Keratinocyte (primary cell): Measurements from ENCODE around the gene PIGT. TPM values are rescaled to one million over a fixed set of nuclear protein-coding genes. Genes with fewer than 3 reads are reported as not detected.

Experiments
- DNase-seq: peaks from one replicate; pipeline ENCODE4 v3.0.0-alpha.2; 2011; ENCODE audit warnings: low read depth, missing footprints, low spot score
- FAIRE-seq: peaks from 2 replicates; lab custom pipeline; 2011; peaks lifted over from hg19 to GRCh38; lab: Jason Lieb, UNC
- H2AFZ ChIP-seq: 2 replicates; pipeline ENCODE4 v1.6.0; 2012; ENCODE audit warnings: low read length, control low read depth, inconsistent platforms; ENCODE audit not compliant: control insufficient read depth
- H3K27ac ChIP-seq: 2 replicates; pipeline ENCODE4 v1.5.1; 2011; ENCODE audit warnings: low read length; ENCODE audit not compliant: control insufficient read depth, insufficient read depth
- H3K27me3 ChIP-seq: 3 replicates; pipeline ENCODE4 v1.6.0; 2011; ENCODE audit warnings: low read length; ENCODE audit not compliant: control insufficient read depth, insufficient read depth; ENCODE audit errors: extremely low read depth
- H3K36me3 ChIP-seq, 2 experiments: 2 replicates in 1 of 2; 3 replicates in 1 of 2; pipeline ENCODE4 v1.5.1; 2011; ENCODE audit warnings: low read length in 2 of 2, mild to moderate bottlenecking in 1 of 2; ENCODE audit not compliant: control insufficient read depth in 2 of 2, insufficient read depth in 2 of 2; ENCODE audit errors: extremely low read depth in 1 of 2
- H3K4me1 ChIP-seq: 3 replicates; pipeline ENCODE4 v1.5.1; 2011; ENCODE audit warnings: low read length; ENCODE audit not compliant: control insufficient read depth, insufficient read depth; ENCODE audit errors: extremely low read depth
- H3K4me2 ChIP-seq: 3 replicates; pipeline ENCODE4 v1.6.0; 2011; ENCODE audit warnings: low read depth, low read length; ENCODE audit not compliant: control insufficient read depth, insufficient read depth; ENCODE audit errors: extremely low read depth
- H3K4me3 ChIP-seq, 3 experiments: fragments of 200-600 bp in 1 of 3; sonication (generic) in 1 of 3; 2 replicates in 2 of 3; 3 replicates in 1 of 3; pipeline ENCODE4 v1.5.1; 2011 to 2016; ENCODE audit warnings: low read length in 3 of 3, mild to moderate bottlenecking in 3 of 3, control low read depth in 2 of 3, inconsistent platforms in 1 of 3, low read depth in 1 of 3, mixed read lengths in 1 of 3, mixed run types in 1 of 3, moderate library complexity in 1 of 3; ENCODE audit not compliant: control insufficient read depth in 2 of 3, insufficient read depth in 2 of 3; ENCODE audit errors: extremely low read depth in 1 of 3
- H3K79me2 ChIP-seq: 2 replicates; pipeline ENCODE4 v1.6.0; 2012; ENCODE audit warnings: low read length; ENCODE audit not compliant: control insufficient read depth, insufficient read depth
- H3K9ac ChIP-seq: 3 replicates; pipeline ENCODE4 v1.6.0; 2011; ENCODE audit warnings: low read length; ENCODE audit not compliant: control insufficient read depth, insufficient read depth; ENCODE audit errors: extremely low read depth
- H3K9me1 ChIP-seq: 3 replicates; pipeline ENCODE4 v1.6.0; 2011; ENCODE audit warnings: low read length; ENCODE audit not compliant: control insufficient read depth, insufficient read depth; ENCODE audit errors: extremely low read depth
- H3K9me3 ChIP-seq: 2 replicates; pipeline ENCODE4 v1.5.1; 2012; ENCODE audit warnings: low read depth, low read length; ENCODE audit not compliant: control insufficient read depth
- H4K20me1 ChIP-seq: 3 replicates; pipeline ENCODE4 v1.6.0; 2011; ENCODE audit warnings: low read length; ENCODE audit not compliant: control insufficient read depth, insufficient read depth; ENCODE audit errors: extremely low read depth
- CTCF ChIP-seq, 3 experiments: IDR thresholded peaks in 1 of 3; conservative IDR thresholded peaks in 1 of 3; optimal IDR thresholded peaks in 1 of 3; 2 replicates in 2 of 3; 3 replicates in 1 of 3; pipeline versions ENCODE3 to v1.5.1; 2011; ENCODE audit warnings: low read length in 3 of 3, mild to moderate bottlenecking in 3 of 3, moderate library complexity in 2 of 3, control low read depth in 1 of 3, inconsistent platforms in 1 of 3; ENCODE audit not compliant: insufficient read depth in 2 of 3; ENCODE audit errors: extremely low read depth in 1 of 3
- EZH2 ChIP-seq: IDR thresholded peaks from one replicate; pipeline ENCODE4 v1.6.1; 2012; ENCODE audit warnings: inconsistent platforms, mild to moderate bottlenecking, low read length, moderate library complexity
- dilution Hi-C: fragments of 300-500 bp; cut with MboI; formaldehyde crosslinking; loops from one replicate; pipeline ENCODE4 v1.7.0; 2020; ENCODE audit warnings: low sequenced_read_pairs; ENCODE audit not compliant: extremely low pct_ligation_motif_present
- polyA plus RNA-seq, 5 experiments: library from polyadenylated mRNA; depleted of rRNA in 3 of 5; stranded (reverse) in 3 of 5; stranded (forward) in 1 of 5; unstranded in 1 of 5; fragments of >200 nt; gene quantifications; 1 replicate in 1 of 5; 2 replicates in 3 of 5; 3 replicates in 1 of 5; pipeline versions ENCODE4 v1.2.1 to v1.2.3, GENCODE V29; 2011 to 2012; ENCODE audit warnings: missing spikeins in 2 of 5, low read depth in 1 of 5, low replicate concordance in 1 of 5

Gene PIGT
- polyA plus RNA-seq, 1 donor (not counting 4 experiments of a cell fraction or from before 2014, with no cell fraction given): 26.5 TPM

GRCh38 chr20:45423700-45424099 lies 7.8 kb downstream of the PIGT start:
- peaks cover 11% of the 10 kb centered on the region for H3K4me1 ChIP-seq
- TF ChIP-seq EZH2 (no peak), CTCF (optimal IDR thresholded peaks at IDR 0.05 in 1 of 3, IDR thresholded peaks at IDR 0.05 in 1 of 3, conservative IDR thresholded peaks at IDR 0.05 in 1 of 3; ENCODE audit: extremely low read depth in 1 of 3, insufficient read depth in 2 of 3, low read length in 3 of 3) (no peak)
- H3K9ac ChIP-seq: no peak overlapping the region
- no peaks in the 10 kb centered on the region for H3K9me1 ChIP-seq
- H3K79me2 ChIP-seq: peaks cover 1% of the 10 kb centered on the region
- H3K4me3 ChIP-seq: no peak overlapping the region
- DNase-seq: no peak
- H3K9me3 ChIP-seq: no peaks in the 10 kb centered on the region
- no peaks in the 10 kb centered on the region for H3K27me3 ChIP-seq
- dilution Hi-C loops: no loop called here
- peaks cover 2% of the 10 kb centered on the region for H4K20me1 ChIP-seq
- no peak overlapping the region for H3K4me2 ChIP-seq
- H3K36me3 ChIP-seq: peaks cover 28 to 33% of the 10 kb centered on the region in 2 experiments
- H2AFZ ChIP-seq: no peak overlapping the region
- no peak overlapping the region for H3K27ac ChIP-seq
- no peak for FAIRE-seq

- no peaks in the 10 kb centered on the region for H3K27me3 ChIP-seq
- no peaks in the 10 kb centered on the region for H3K79me2 ChIP-seq
- dilution Hi-C loops: no loop called here
- H3K4me2 ChIP-seq: no peak overlapping the region
- H3K4me1 ChIP-seq: no peaks in the 10 kb centered on the region
- no peak for DNase-seq
- FAIRE-seq: no peak
- no peak overlapping the region for H2AFZ ChIP-seq
- H3K27ac ChIP-seq: no peak overlapping the region
- H3K9ac ChIP-seq: no peak overlapping the region
- TF ChIP-seq EZH2: no peak
- no peak for TF ChIP-seq CTCF (optimal IDR thresholded peaks at IDR 0.05 in 1 of 3, IDR thresholded peaks at IDR 0.05 in 1 of 3, conservative IDR thresholded peaks at IDR 0.05 in 1 of 3; ENCODE audit: extremely low read depth in 1 of 3, insufficient read depth in 2 of 3, low read length in 3 of 3)
- no peaks in the 10 kb centered on the region for H4K20me1 ChIP-seq
- H3K9me1 ChIP-seq: no peaks in the 10 kb centered on the region
- H3K9me3 ChIP-seq: no peaks in the 10 kb centered on the region
- H3K4me3 ChIP-seq: no peak overlapping the region
- peaks cover 13 to 23% of the 10 kb centered on the region in 2 experiments for H3K36me3 ChIP-seq
Observed at GRCh38 chr20:45425561-45425960, 9.6 kb downstream of the PIGT start.
